ENCODE measurements around the gene TMSB4X.
"Not testable (repeated sequence)": the region's sequence is repeated elsewhere in the genome, so short reads cannot be mapped to it uniquely, and the experiment has no call there.

The TMSB4X gene

DNA sequence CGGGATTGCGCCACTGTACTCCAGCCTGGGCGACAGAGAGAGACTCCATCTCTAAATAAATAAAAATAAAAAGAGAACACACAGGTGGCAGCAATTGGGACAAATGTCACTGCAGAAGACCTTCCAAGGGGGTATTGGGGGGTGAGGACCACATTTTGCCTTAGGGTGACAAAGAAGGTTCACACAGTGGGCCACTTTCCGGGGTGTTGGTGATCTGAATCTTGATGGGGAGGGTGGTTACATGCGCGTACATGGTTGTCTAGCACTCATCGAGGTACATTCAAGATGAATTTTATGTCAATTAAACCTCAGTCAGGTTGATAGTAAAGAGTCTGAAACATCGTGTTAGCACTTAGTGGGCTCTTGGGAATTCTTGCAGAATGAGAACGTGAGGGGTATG is 20.5 kb upstream of the TMSB4X start:
- in situ Hi-C loops (cut with HindIII; ENCODE audit: low sequenced_read_pairs): loop anchor here (5.0 kb wide), 1 partner anchor 538 kb away; no protein-coding TSS in a partner anchor

DNA sequence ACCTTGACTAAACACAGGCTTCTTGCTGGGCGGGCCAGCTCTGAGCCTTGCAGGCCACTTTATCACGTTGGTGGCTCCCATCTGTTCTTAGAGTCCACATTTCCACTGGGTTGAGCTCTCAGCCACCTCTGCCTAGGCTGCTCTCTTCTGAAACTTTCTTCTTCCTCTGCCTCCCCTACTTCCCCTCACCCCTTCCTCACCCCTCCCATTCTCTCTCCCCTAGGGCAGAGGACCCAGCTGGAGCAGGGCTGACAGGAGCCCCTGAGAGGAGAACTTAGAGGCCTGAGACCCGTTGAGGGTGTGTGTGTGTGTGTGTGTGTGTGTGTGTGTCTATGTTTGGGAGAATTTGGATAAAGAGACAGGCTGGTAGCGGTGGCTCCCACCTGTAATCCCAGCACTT is 19.9 kb upstream of the TMSB4X start:
- in situ Hi-C loops (cut with HindIII; ENCODE audit: low sequenced_read_pairs): loop anchor here (5.0 kb wide), 1 partner anchor 537 kb away; no protein-coding TSS in a partner anchor

DNA sequence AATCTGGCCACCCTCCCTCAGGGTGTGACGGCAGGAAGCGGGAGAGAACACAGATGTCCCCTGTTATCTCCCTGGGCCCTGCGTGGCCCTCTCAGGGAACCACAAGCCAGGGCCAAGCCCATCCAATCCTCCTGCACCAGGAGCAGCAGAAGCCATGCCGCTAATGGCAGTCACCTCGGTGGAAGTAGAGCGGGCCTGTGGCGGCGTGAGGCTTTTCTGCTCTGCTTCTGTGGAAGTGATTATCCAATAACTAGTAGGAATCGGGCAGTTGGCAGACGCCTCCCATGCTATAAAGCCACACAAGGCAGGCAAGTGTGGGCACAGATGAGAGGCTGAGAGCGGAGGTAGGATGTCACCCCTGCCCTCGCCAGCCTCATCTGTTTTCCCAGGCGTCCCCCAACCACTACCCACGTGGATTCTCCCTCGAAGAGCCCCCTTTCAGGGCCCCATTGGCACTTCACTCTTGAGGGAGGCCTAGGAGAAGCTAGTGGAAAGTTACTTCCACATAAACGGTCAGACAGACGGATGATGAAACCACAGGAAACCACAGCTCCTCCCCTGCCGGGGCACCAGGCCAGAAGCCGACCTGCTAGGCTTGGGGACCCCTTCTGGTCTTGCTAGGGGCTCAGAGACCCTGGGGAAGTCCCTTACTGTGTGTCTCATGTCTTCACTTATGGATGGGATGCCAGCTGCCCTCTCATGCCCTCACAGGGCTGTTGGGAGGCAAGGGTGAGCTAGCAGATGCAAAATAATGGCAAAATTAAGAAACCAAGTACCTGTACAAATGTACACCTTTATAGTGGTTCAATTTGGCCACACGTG is 18.8 kb upstream of the TMSB4X start:
- in situ Hi-C loops (cut with HindIII; ENCODE audit: low sequenced_read_pairs): no loop called here

DNA sequence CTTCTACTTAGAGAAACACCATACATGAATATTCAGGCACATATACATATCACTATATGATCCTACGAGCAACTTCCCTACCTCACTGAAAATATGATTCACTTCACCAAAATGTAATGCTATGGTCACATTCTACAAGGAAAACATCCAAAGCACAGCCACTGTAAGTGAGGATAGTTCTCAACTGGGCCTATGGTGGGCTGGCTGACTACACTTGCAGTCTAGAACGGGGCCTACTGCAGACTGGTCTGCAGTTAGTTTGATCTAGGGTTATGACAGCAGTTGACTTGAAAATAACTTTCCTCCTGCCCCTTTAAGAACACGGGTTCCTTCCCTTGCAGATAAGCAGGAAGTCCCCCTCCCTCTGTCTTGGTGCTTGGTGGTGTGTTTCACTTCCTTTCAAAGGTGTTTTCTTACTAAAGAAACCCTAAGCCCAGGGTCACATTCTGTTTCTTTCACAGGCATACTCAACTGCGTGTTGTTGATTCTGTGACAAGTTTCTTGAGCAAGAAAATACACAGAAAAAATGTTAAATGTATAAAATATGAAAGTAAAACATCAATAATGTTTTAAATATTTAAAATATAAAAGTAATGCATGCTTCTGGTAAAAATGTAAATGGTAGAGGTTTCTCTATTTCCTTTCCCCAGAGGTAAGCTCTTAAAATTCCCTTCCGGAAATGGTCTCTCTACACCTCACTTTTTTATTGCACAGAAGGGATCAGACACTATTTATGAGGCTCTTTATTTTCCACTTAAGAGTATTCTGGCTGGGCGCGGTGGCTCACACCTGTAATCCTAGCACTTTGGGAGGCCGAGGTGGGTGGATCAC is 18.0 kb upstream of the TMSB4X start:
- in situ Hi-C loops (cut with HindIII; ENCODE audit: low sequenced_read_pairs): no loop called here

DNA sequence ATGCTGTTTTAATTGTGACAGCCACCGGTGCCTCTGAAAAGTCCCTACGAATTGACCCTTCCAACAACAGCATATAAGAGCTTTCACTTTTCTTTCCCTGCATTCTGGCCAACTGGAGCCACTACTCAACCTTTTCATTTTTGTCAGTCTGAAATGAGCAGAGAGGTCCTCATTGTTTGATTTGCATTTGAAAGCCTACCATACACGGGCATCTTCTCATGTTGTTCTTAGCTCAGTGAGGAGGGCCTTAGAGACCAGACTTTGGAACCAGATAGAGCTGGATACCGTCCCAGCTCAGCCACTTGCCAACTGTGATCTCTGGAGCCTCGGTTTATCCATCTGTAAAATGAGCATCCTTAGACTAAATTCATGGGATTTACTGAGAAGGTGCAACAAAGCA is 16.9 kb upstream of the TMSB4X start:
- in situ Hi-C loops (cut with HindIII; ENCODE audit: low sequenced_read_pairs): no loop called here

DNA sequence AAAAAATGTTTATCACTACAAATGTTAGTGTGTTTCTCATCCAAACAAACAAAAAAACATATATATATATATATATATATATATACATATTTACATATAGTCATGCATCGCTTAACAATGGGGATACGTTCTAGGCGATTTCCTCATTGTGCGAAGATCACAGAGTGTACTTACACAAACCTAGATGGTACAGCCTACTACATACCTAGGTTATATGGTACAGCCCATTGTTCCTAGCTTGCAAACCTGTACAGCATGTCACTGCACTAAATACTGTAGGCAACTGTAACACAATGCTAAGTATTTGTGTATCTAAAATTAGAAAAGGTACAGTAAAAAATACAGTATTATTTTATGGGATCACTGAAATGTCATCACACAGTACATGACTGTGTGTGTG is 16.4 kb upstream of the TMSB4X start:
- in situ Hi-C loops (cut with HindIII; ENCODE audit: low sequenced_read_pairs): no loop called here

DNA sequence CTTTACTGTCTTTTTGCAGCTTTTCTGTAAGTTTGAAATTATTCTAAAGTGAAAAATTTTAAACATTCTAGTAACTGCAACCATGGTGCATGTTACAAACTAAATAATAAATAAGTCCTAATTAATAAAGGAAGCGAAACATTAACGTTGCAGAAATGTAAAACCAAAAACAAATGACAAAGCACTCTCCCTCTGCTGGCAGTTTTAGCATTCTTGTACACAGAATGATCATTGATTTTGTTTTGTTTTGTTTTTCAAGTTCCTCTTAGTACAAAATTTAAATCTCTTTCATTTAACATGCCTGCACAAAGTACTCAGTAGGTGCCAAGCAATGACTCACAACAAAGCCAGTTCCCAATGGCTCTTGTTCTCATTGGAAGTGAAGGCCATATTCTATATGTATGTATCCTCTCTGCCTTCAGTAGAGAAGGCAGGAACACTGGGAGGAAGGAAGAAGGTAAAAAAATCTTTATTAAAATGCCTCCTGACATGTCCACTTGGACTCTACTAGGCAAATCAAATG is 13.7 kb upstream of the TMSB4X start:
- in situ Hi-C loops (cut with HindIII; ENCODE audit: low sequenced_read_pairs): no loop called here

DNA sequence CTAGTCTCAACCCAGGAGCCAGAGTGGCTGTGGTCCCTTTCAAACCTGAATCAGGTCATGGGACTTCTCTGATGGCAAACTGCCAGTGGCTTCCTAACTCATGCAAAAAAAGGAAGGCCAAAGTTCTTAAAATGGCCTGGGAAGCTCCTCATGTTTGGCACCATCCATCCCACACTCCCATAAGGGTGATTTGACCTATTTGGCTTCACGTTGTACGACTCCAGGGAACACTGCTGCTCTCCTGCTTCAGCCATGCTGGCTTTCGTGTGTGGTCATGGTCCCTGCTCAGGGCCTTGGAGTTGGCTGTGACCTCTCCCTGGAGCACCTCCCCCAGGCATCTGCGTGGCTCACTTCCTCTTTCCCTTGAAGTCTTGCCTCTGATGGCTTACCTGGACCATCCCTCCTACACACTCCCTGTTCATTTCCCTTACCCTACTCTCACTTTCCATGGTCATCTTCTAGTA is 12.8 kb upstream of the TMSB4X start:
- in situ Hi-C loops (cut with HindIII; ENCODE audit: low sequenced_read_pairs): no loop called here

DNA sequence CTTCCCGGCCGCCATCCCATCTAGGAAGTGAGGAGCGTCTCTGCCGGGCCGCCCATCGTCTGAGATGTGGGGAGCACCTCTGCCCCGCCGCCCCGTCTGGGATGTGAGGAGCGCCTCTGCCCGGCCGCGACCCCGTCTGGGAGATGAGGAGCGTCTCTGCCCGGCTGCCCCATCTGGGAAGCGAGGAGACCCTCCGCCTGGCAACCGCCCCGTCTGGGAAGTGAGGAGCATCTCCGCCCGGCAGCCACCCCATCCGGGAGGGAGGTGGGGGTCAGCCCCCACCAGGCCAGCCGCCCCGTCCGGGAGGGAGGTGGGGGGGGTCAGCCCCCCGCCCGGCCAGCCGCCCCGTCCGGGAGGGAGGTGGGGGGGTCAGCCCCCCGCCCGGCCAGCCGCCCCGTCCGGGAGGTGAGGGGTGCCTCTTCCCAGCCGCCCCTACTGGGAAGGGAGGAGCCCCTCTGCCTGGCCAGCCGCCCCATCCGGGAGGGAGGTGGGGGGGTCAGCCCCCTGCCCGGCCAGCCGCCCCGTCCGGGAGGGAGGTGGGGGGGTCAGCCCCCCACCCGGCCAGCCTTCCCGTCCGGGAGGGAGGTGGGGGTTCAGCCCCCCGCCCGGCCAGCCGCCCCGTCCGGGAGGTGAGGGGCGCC is 11.6 kb upstream of the TMSB4X start:
- in situ Hi-C loops (cut with HindIII; ENCODE audit: low sequenced_read_pairs): not testable (repeated sequence)

DNA sequence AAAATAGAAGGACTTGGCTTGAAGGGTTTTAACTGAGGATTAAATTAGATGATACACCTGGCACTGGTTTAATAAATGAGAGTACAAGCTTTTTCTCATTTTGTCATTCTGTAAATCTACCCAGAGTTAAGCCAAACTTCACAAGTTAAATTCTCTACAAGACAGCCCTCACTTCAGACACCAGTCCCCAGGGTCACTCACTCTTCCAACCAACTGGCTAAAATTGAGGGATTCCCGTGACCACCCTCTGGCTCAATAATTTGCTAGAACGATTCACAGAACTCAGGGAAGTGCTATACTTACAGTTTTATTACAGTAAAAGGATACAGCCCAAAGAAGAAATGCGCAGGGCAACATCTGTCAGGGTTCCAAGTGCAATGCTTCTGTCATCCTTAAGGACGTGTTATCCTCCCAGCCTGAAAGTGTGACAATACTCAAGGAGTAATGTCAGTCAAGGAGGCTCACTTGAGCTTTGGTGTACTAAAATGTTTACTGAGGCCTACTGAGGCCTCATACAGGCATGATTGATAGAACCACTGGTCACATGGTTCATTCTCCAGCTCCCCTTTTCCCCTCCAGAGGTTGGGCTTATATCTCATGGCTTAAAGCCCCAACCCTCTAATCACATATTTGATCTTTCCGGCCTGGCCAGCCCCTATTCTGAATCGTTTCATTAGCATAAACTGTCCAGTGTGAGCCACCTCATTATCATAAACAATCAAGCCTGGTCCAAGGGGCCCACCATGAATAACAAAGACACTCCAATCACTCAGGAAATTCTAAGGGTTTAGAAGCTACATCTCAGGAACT is 9.6 kb upstream of the TMSB4X start:
- in situ Hi-C loops (cut with HindIII; ENCODE audit: low sequenced_read_pairs): no loop called here

DNA sequence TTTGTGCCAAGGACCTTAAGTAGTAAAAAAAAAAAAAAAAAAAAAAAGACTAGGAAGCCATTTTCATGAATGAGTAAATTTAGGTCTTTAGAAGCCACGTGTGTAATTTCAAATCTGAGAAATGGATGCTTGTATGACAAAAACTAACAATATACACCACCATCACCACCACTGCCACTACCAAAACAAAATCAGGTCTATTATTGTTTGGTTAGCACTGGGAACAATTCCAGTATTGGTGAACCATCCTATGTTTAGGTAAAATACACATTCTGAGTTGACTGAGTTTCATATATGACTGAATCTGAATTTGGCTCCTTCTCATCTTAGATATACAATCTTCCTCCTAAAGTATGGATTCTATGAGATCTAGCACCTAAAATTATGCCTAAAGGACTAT is 8.8 kb upstream of the TMSB4X start:
- in situ Hi-C loops (cut with HindIII; ENCODE audit: low sequenced_read_pairs): no loop called here

DNA sequence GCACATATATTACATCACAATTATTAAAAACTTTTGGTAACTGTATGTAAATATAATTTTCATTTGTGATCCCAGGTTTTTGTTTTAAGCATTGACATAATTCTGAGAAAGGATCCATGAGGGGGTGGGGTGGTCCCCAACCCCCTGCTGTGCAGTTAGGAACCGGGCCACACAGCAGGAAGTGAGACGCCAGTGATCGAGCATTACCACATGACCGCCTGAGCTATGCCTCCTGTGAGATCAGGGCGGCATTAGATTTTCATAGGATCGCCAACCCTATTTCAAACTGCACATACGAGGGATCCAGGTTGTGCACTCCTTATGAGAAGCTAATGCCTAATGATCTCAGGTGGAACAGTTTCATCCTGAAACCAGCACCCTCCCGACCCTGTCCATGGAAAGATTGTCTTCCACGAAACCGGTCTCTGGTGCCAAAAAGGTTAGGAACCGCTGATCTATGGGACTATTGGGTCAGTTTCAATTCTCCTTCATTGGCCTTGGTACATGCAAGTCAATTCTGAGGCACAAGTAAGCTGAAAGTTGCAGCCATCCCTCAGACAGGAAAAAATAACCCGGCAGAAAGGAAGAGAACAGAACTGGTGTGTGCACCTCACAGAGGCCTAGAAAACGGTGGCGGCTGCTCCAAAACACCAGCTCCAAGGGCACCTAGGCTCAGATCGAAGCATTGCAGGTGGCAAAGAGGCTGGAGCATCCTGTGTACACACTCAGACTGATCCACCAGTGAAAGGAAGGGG is 7.0 kb upstream of the TMSB4X start:
- in situ Hi-C loops (cut with HindIII; ENCODE audit: low sequenced_read_pairs): no loop called here

DNA sequence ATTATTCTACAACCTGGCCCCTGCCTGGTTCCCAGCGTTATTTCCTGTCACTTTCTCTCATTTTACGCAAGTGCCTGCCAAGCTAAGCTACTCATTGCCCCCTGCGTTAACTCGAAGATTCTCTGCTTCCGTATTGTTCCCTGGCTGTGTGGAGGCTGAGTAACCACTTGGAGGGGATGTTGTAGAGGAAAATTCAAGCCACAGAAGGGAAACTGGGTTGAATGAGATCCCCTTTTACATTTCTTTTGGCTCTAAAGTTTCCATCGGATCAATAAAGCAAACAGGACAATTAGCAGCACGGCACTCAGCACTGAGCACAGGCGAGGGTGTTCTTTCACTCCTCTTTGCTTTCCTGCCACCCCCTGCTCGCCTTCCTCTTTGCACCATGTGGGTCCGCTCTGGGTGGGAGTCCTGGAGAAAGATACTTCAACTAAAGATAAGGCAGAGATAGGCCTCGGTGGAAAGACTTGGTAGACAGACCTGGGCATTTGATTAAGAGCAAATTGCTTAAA is 4.2 kb upstream of the TMSB4X start:
- in situ Hi-C loops (cut with HindIII; ENCODE audit: low sequenced_read_pairs): no loop called here

DNA sequence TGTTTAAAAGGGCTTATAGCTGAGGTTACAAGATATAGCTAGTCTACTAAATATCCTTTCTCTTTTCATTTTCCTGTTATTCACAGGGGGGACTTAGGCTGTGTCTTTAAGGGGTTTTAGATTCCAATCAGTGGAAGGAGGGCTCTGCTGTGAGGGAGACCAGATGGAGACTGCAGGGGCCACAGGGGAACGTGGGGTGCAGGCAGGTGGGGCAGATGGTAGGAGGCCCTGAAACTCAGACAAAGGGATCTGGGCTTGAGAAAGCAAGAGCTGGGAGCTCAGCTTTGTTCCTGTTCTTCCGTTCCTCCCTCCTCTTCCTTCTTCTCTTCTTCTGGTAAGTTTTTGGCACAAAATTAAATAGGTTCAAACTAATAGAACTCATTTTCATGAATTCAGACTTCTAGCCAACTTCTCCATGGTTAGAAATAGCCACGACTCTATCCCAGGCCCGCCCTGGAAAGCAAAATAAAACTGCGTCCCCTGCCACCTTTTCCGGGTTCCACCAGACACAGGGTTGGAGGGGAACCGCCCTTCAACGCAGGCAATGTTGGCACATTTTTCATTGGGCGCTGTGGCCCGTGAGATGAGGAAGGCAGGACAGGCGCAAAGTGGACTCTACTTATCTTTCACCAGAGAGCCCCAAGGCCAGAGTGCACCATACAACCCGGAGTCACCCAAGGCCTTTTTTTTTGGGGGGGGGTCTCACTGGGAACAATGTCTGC is 3.5 kb upstream of the TMSB4X start:
- in situ Hi-C loops (cut with HindIII; ENCODE audit: low sequenced_read_pairs): no loop called here

DNA sequence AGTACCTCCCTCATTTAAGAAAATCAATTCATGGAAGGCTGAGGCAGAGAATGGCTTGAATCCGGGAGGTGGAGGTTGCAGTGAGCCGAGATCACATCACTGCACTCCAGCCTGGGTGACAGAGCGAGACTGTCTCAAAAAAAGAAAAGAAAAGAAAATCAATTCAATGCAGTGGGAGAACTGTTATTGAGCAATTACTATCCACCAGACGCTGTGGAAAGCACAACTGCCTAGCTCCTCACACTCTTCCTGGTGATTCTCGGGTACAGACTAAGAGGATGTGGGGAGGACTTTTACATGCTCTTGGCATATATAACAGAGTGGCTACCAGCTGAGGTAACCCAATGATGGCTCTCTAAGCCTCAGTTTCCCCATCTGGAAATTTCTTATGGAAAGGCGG is 2.7 kb upstream of the TMSB4X start:
- in situ Hi-C loops (cut with HindIII; ENCODE audit: low sequenced_read_pairs): no loop called here

DNA sequence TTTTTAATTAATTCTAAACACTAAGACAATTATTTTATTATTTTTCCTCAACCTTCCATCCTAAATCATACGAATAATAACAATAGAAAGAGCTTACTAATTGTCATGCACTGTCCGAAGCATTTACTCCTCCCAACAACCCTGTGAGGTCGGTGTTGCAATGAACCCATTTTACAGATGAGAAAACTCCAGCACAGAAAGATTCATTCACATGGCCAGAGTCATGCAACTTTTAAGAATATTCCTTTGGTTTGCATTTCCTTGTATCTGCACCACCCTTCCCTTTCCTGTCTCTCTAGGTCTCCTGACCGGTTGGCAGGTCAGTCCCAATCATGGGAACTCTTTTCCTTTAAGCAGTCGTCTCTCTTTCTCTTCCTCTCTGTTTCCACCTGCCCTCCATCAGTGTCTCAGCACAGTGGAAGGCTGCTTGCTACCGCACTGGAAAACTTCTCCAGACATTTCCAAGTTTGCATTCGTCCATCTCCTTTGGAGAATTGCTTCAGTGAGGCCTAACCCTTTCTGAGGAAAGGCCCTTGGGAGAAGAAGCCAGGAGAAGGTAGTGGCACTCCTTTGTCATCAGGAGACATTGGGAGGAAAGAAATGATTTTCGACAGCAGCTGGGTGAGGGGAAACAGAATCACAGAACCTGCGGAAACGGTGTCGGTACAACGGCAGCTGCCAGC is 1.9 kb upstream of the TMSB4X start:
- in situ Hi-C loops (cut with HindIII; ENCODE audit: low sequenced_read_pairs): no loop called here

DNA sequence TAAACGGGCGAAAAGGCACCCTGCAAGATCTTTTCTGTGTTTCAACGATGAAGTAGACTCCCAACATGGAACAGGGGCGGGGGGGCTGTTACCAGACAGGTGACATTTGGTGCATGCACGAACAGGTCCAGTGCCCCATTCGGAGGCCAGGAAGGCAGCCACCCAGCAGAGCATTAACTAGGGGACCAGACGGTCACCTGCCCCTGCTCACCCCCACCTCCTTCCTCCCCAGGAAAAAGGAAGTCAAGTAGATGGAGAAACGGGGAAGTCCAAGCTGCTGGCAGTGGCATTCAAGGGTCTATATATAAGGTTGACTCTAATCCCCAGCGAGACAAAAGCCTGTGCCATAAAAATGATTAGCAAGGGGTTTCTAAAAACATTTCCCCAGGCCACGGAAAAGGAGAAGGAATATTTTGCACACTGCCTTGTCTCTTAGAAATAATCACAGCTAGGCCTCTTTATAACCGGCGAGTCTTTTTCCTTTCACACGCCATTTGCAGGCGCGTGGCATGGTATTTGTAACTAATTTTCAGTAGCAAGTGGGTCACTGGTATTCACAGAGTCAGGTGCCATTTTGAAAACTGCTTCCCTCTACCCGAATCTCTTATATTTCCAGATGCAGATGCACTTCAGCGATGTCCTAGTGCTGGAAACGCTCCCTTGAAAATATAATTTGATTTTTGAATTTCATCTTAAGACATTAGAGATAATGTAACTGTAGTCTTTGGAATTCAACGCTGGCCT is 1.2 kb upstream of the TMSB4X start:
- in situ Hi-C loops (cut with HindIII; ENCODE audit: low sequenced_read_pairs): no loop called here
